ENCODE results near the gene CD151.

- TF ChIP-seq POLR2A (IDR thresholded peaks at IDR 0.05; ENCODE audit: low read length) = no peak
- TF ChIP-seq GATA1 (IDR thresholded peaks at IDR 0.05; ENCODE audit: low read depth, low read length) = no peak
These were observed 28.8 kb upstream of the CD151 start for GRCh38 chr11:803770-804598.

Measured in erythroblast (primary cell).